ENCODE measurements around the gene IZUMO1R. TPM values are rescaled to one million over a fixed set of nuclear protein-coding genes. Genes with fewer than 3 reads are reported as not detected.
"Not testable (repeated sequence)": the region's sequence is repeated elsewhere in the genome, so short reads cannot be mapped to it uniquely, and the experiment has no call there.

The IZUMO1R gene
- polyA plus RNA-seq (2013, experiment 1 of 2) = not detected
- polyA plus RNA-seq (2013, experiment 2 of 2) = not detected

DNA sequence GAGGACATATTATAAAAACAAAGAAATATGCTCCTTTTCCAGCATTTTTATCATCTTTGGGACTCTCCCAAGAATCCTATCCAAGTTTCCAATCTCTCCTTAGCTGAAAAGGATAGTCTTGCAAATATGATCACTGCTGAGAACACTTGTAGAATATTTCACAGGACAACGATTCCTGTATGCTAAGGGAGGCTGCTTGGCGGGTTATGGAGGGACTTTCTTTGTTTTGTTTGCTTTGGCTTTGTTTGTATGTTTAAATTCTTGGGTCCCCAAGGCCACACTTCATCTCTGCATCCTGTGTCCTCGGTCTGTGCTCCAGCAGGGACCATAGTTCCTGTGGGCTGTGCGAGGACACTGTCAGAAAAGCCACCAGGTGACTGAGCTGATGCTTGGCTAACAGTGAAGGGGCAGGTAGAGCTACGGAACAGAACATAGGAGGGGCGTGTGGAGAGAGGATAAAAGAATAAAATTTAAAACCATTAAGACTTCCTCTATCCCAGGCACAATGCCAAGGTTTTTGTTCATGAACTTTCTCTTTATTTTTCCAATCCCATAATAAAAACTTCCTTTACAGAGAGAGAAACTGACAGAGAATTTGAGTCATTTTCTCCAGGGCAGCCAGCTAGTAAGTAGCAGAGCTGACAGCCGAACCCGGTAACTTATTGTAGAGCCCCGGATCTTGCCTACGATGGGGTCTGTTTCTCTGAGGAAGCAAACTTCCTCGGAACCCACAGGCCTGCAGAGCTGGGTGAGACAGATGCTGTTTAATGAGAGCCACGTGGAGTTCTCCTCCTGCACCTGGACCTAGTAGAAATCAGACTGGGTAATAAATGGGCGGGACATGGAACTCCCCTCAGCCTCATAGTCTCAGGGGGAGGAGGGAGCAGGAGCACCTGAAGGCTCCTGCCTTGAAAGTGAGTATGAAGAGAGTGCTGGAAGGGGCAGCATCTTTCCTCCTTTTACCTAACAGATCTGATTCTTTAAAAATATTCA, at the start of gene IZUMO1R:
Gene IZUMO1R (plus strand): TSS at position 615 of the 993 bp plus-strand sequence. CDS start 1,057 bp downstream, outside the sequence.
- Histone ChIP-seq H3K4me3 (ENCODE audit: extremely low read depth, insufficient read depth, low read length, poor library complexity, severe bottlenecking) (no peak within 1 kb of the TSS), H3K4me1 (ENCODE audit: control insufficient read depth, insufficient read depth, low read length, poor library complexity, severe bottlenecking) (peaks cover 16% of the 10 kb centered on the region), H3K9me3 (ENCODE audit: control insufficient read depth, low read length) (no peaks in the 10 kb centered on the region), H3K36me3 (ENCODE audit: control insufficient read depth, insufficient read depth, low read length) (no peaks in the 10 kb centered on the region), H3K27ac (ENCODE audit: low read depth, low read length, severe bottlenecking) (no peak within 1 kb of the TSS)
- WGBS, 2 experiments (ENCODE audit: insufficient coverage in 2 of 2) = 86 to 88% methylated on average over 8 to 9 of the region's 13 CpGs

DNA sequence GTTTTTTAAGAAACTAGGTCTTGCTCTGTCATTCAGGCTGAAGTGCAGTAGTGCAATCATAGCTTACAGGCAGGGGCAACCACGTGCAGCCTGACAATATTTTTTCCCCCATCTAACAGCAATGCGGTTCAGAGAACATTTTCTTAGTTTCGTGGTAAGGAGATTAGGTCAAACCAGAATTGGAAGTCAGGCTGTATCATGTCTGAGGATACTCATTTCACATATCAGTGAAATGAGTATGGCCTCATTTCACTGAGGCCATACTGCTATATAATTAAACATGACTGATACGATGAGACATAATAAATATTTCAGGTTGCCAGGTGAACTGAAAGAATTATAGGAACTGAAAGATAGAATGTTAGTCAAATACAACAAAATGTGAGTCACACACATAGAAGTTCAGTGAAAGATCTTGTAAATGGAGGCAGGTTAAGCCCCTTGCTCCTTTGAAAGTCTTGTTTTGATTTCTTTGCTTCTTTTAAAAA, 32.5 kb upstream of the IZUMO1R start:
- no peaks in the 10 kb centered on the region for H3K36me3 ChIP-seq (ENCODE audit: control insufficient read depth, insufficient read depth, low read length)
- WGBS, 2 experiments (ENCODE audit: insufficient coverage in 2 of 2) = 100% methylated on average over 2 of the region's 4 CpGs; no CpG with 5 or more reads in 1 of the 2 experiments
- no peaks in the 10 kb centered on the region for H3K4me1 ChIP-seq (ENCODE audit: control insufficient read depth, insufficient read depth, low read length, poor library complexity, severe bottlenecking)
- no peaks in the 10 kb centered on the region for H3K9me3 ChIP-seq (ENCODE audit: control insufficient read depth, low read length)
- H3K4me3 ChIP-seq (ENCODE audit: extremely low read depth, insufficient read depth, low read length, poor library complexity, severe bottlenecking) = no peak overlapping the region
- H3K27ac ChIP-seq (ENCODE audit: low read depth, low read length, severe bottlenecking) = no peak overlapping the region

DNA sequence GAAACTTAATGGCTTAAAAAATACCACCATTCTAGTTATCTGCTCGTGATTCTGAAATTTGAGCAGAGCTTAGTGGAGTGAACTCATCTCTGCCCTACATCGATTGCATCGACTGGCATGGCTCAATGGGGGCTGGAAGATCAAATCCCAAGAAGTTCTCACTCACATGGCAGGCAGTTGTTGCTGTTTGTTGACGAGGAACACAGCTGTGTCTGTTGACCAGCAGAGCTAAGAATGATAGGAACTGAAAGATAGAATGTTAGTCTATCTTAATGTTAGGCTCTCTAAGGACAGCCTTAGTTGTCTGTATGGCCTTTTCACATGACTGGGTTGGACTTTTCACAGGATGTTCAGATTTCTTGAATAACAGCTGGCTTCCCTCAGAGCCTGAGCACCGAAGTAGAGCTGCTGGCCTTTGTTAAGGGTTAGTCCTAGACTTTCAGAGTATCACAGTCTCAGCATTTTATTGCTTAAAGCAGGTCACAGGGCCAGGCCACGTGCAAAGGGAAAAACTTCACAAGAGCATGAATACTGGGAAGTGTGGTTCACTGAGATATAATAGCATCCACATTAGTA, 31.6 kb upstream of the IZUMO1R start:
- Histone ChIP-seq H3K4me1 (ENCODE audit: control insufficient read depth, insufficient read depth, low read length, poor library complexity, severe bottlenecking) (no peaks in the 10 kb centered on the region), H3K4me3 (ENCODE audit: extremely low read depth, insufficient read depth, low read length, poor library complexity, severe bottlenecking) (no peak overlapping the region), H3K27ac (ENCODE audit: low read depth, low read length, severe bottlenecking) (no peak overlapping the region), H3K9me3 (ENCODE audit: control insufficient read depth, low read length) (no peaks in the 10 kb centered on the region), H3K36me3 (ENCODE audit: control insufficient read depth, insufficient read depth, low read length) (no peaks in the 10 kb centered on the region)
- WGBS, 2 experiments (ENCODE audit: insufficient coverage in 2 of 2) = 72 to 75% methylated on average over 2 to 4 of the region's 6 CpGs

DNA sequence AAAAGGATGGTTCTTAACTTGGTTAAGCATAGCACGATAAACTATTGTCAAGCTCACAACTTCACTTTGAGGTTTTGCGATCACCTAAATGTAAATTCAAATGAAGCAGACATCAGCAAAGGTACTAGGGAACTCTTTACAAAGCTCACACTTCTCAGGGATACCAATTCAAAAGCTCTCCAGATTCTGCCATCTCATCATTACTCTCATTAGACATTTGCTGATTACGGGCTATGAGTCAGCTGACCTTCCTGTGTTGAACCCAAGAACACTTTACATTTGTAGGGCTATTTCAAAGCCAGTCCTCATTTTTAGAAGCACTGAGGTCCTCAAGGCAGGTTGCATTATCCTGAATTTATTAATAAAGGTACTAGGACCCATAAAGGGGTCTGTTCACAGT, 28.4 kb upstream of the IZUMO1R start:
- Histone ChIP-seq H3K27ac (ENCODE audit: low read depth, low read length, severe bottlenecking) (no peak overlapping the region), H3K9me3 (ENCODE audit: control insufficient read depth, low read length) (no peaks in the 10 kb centered on the region), H3K36me3 (ENCODE audit: control insufficient read depth, insufficient read depth, low read length) (no peaks in the 10 kb centered on the region), H3K4me3 (ENCODE audit: extremely low read depth, insufficient read depth, low read length, poor library complexity, severe bottlenecking) (no peak overlapping the region), H3K4me1 (ENCODE audit: control insufficient read depth, insufficient read depth, low read length, poor library complexity, severe bottlenecking) (no peaks in the 10 kb centered on the region)
- 93 to 100% methylated on average over 3 of the region's 3 CpGs for WGBS, 2 experiments (ENCODE audit: insufficient coverage in 2 of 2)

DNA sequence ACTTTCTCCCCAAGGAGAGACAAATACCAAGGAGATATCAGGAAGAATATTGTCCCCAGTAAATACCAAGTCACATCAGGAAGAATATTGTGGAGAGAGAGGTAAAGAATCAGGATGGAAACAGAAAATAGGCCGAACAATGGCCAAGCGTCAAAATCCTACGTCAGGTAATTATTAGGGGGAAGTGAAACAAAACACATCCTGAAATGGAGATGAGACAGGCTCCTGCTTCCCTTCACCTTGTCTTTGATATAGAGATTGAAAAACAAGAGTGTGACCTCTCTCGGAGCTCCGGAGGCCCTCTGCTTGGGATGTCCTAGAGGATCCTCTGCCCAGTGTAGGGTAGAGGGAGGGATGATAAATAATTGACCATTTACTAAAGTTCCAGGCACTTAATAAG, 27.4 kb upstream of the IZUMO1R start:
- Histone ChIP-seq H3K9me3 (ENCODE audit: control insufficient read depth, low read length) (no peaks in the 10 kb centered on the region), H3K27ac (ENCODE audit: low read depth, low read length, severe bottlenecking) (no peak overlapping the region), H3K4me3 (ENCODE audit: extremely low read depth, insufficient read depth, low read length, poor library complexity, severe bottlenecking) (no peak overlapping the region), H3K4me1 (ENCODE audit: control insufficient read depth, insufficient read depth, low read length, poor library complexity, severe bottlenecking) (no peaks in the 10 kb centered on the region), H3K36me3 (ENCODE audit: control insufficient read depth, insufficient read depth, low read length) (no peaks in the 10 kb centered on the region)
- WGBS, 2 experiments (ENCODE audit: insufficient coverage in 2 of 2) = 96 to 98% methylated on average over 3 of the region's 5 CpGs

DNA sequence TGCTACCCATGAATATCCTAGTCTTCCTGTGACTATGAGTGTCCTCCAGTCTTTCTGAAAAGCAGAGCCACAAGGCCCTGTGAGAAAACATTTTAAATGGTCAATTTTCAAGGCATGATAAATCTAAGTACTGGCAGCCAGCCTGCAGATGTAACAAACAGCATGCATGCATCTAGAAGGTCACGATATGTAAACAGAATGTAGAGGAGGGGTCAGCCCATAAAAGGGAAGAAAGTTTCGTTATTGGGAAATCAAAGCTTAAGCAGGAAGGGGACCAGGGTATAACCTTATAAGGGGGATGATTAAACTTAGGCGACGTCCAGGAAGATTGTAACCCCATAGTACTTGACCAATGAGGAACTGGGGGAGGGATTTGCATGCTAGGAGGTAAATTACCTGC, 26.2 kb upstream of the IZUMO1R start:
- WGBS, 2 experiments (ENCODE audit: insufficient coverage in 2 of 2) = 79 to 85% methylated on average over 2 to 4 of the region's 4 CpGs
- not testable (repeated sequence) for H3K27ac ChIP-seq (ENCODE audit: low read depth, low read length, severe bottlenecking); H3K4me3 ChIP-seq (ENCODE audit: extremely low read depth, insufficient read depth, low read length, poor library complexity, severe bottlenecking); H3K9me3 ChIP-seq (ENCODE audit: control insufficient read depth, low read length); H3K36me3 ChIP-seq (ENCODE audit: control insufficient read depth, insufficient read depth, low read length); H3K4me1 ChIP-seq (ENCODE audit: control insufficient read depth, insufficient read depth, low read length, poor library complexity, severe bottlenecking)

DNA sequence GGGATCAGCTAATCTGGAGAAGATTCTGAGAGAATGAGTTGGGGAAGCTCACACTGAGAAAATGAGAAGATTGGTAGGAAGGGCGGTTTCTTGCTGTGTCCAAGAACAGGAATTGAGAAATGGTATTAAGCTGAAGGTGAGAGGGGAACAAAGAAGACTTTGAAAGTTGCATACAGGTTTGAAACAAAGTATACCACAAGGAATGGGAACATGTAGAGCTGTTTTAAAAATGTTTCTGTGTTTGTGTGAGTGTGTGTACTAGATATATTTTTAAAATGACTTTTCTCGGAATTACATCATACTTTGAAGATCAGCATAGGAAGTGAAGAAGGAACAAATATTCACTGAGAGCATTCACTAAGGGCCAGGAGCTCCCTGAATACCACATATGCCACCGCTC, 24.4 kb upstream of the IZUMO1R start:
- H3K4me1 ChIP-seq (ENCODE audit: control insufficient read depth, insufficient read depth, low read length, poor library complexity, severe bottlenecking) = no peaks in the 10 kb centered on the region
- no peak overlapping the region for H3K27ac ChIP-seq (ENCODE audit: low read depth, low read length, severe bottlenecking)
- no peaks in the 10 kb centered on the region for H3K9me3 ChIP-seq (ENCODE audit: control insufficient read depth, low read length)
- H3K4me3 ChIP-seq (ENCODE audit: extremely low read depth, insufficient read depth, low read length, poor library complexity, severe bottlenecking) = no peak overlapping the region
- WGBS, 2 experiments (ENCODE audit: insufficient coverage in 2 of 2) = 93 to 95% methylated on average over 1 to 2 of the region's 3 CpGs
- no peaks in the 10 kb centered on the region for H3K36me3 ChIP-seq (ENCODE audit: control insufficient read depth, insufficient read depth, low read length)

DNA sequence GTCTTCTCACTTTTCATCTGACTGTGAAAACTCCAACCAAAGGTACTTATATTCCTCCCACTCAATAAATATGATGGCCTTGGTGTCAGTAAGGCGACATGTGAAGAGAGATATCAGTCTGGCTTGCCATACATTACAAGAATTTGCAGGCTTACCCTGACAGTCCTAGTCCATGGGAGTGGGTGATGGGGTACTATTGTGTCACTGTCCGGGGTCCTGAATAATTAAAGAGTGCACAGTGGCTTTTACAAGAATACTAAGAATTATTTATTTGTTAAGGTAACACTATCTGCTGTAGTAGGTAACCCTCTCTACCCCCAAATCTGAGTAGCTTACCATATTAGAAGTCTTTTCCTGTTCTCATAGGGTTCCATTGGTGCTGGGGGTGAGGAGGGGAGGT, 23.1 kb upstream of the IZUMO1R start:
- no peak overlapping the region for H3K27ac ChIP-seq (ENCODE audit: low read depth, low read length, severe bottlenecking)
- no CpG with 5 or more reads among the region's 2 CpGs for WGBS, 2 experiments (ENCODE audit: insufficient coverage in 2 of 2)
- H3K9me3 ChIP-seq (ENCODE audit: control insufficient read depth, low read length) = no peaks in the 10 kb centered on the region
- no peaks in the 10 kb centered on the region for H3K36me3 ChIP-seq (ENCODE audit: control insufficient read depth, insufficient read depth, low read length)
- no peaks in the 10 kb centered on the region for H3K4me1 ChIP-seq (ENCODE audit: control insufficient read depth, insufficient read depth, low read length, poor library complexity, severe bottlenecking)
- H3K4me3 ChIP-seq (ENCODE audit: extremely low read depth, insufficient read depth, low read length, poor library complexity, severe bottlenecking) = no peak overlapping the region

DNA sequence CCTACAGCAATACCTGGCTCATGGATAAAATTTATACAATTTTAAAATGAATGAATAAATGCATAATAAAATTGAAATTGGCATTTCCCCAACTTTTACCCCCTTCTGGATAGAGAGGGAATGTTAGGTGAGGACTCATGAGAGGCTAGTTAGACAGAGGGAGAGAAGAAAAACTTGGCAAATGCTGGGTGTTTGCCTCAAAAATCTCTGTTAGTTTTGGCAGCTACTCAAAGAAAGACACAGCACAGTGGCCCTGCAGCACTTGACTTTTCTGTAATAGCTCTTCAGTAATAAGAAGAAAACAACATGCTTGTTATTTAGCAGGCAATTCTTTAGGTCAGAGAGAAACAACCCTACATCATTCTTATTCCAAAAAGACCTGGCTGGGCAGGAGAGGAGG, 20.7 kb upstream of the IZUMO1R start:
- H3K27ac ChIP-seq (ENCODE audit: low read depth, low read length, severe bottlenecking) = no peak overlapping the region
- no peaks in the 10 kb centered on the region for H3K36me3 ChIP-seq (ENCODE audit: control insufficient read depth, insufficient read depth, low read length)
- H3K4me1 ChIP-seq (ENCODE audit: control insufficient read depth, insufficient read depth, low read length, poor library complexity, severe bottlenecking) = no peaks in the 10 kb centered on the region
- no peaks in the 10 kb centered on the region for H3K9me3 ChIP-seq (ENCODE audit: control insufficient read depth, low read length)
- no peak overlapping the region for H3K4me3 ChIP-seq (ENCODE audit: extremely low read depth, insufficient read depth, low read length, poor library complexity, severe bottlenecking)

DNA sequence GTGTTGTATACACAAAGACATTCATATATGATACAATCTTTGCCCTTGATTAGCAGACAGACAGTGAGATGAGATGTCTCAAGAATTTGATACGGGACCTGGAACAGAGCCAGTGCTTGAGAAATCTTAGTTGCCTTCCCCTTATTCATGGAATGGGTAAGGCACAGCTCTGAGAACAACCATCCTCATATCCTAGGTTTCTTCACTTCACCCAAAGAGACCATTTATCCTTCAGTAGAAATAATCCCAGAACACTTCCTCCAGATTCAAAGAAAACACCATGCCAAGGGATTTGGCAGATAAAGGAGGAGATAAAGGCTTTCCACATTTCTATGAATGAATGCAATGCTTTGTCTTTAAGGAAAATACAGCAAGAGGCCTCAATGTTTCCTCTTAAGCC, 8.8 kb upstream of the IZUMO1R start:
- Histone ChIP-seq H3K36me3 (ENCODE audit: control insufficient read depth, insufficient read depth, low read length) (no peaks in the 10 kb centered on the region), H3K4me1 (ENCODE audit: control insufficient read depth, insufficient read depth, low read length, poor library complexity, severe bottlenecking) (peaks cover 17% of the 10 kb centered on the region), H3K9me3 (ENCODE audit: control insufficient read depth, low read length) (no peaks in the 10 kb centered on the region), H3K4me3 (ENCODE audit: extremely low read depth, insufficient read depth, low read length, poor library complexity, severe bottlenecking) (no peak overlapping the region), H3K27ac (ENCODE audit: low read depth, low read length, severe bottlenecking) (peak overlapping the region; percentile 66)
- 100% methylated on average over 1 of the region's 1 CpG; no CpG with 5 or more reads in 1 of the 2 experiments for WGBS, 2 experiments (ENCODE audit: insufficient coverage in 2 of 2)

Measured in mesodermal cell (in vitro differentiated cells).